Osteoblast (primary cell): Measurements from ENCODE around the gene R3HDML. TPM values are rescaled to one million over a fixed set of nuclear protein-coding genes. Genes with fewer than 3 reads are reported as not detected.

Experiments
- DNase-seq: peaks from one replicate; pipeline ENCODE4 v3.0.0; 2011; ENCODE audit warnings: low spot score, mixed read lengths; ENCODE audit not compliant: insufficient read length; ENCODE audit errors: missing footprints
- H2AFZ ChIP-seq: 2 replicates; pipeline ENCODE4 v1.6.0; 2011; ENCODE audit warnings: mild to moderate bottlenecking, low read length
- H3K27ac ChIP-seq: 2 replicates; pipeline ENCODE4 v1.5.1; 2011; ENCODE audit warnings: mild to moderate bottlenecking, low read depth, low read length, moderate library complexity
- H3K27me3 ChIP-seq: 2 replicates; pipeline ENCODE4 v1.6.0; 2012; ENCODE audit warnings: mild to moderate bottlenecking, control low read depth, inconsistent platforms, low read length, moderate library complexity; ENCODE audit not compliant: insufficient read depth
- H3K36me3 ChIP-seq: 2 replicates; pipeline ENCODE4 v1.5.1; 2011; ENCODE audit warnings: mild to moderate bottlenecking, low read length, control low read depth, moderate library complexity; ENCODE audit not compliant: insufficient read depth
- H3K4me1 ChIP-seq: 2 replicates; pipeline ENCODE4 v1.5.1; 2011; ENCODE audit warnings: mild to moderate bottlenecking, low read length, control low read depth, moderate library complexity; ENCODE audit not compliant: insufficient read depth
- H3K4me2 ChIP-seq: 2 replicates; pipeline ENCODE4 v1.6.0; 2011; ENCODE audit warnings: mild to moderate bottlenecking, low read length; ENCODE audit not compliant: insufficient read depth
- H3K4me3 ChIP-seq: fragments of 200-600 bp; sonication (generic); 3 replicates; pipeline ENCODE4 v1.5.1; 2012; ENCODE audit warnings: mild to moderate bottlenecking, low read length, inconsistent platforms; ENCODE audit not compliant: insufficient read depth
- H3K79me2 ChIP-seq: 2 replicates; pipeline ENCODE4 v1.6.0; 2012; ENCODE audit warnings: mild to moderate bottlenecking, low read length, control low read depth, inconsistent platforms; ENCODE audit not compliant: insufficient read depth
- H3K9me3 ChIP-seq: 2 replicates; pipeline ENCODE4 v1.5.1; 2011; ENCODE audit warnings: low read depth, low read length, control low read depth
- H4K20me1 ChIP-seq: 2 replicates; pipeline ENCODE4 v1.6.0; 2012; ENCODE audit warnings: mild to moderate bottlenecking, low read length, control low read depth; ENCODE audit not compliant: insufficient read depth
- total RNA-seq: library from RNA; depleted of rRNA; stranded (reverse); fragments of >200 nt; gene quantifications from 2 replicates; pipeline ENCODE4 v1.2.3, GENCODE V29; 2012
- TF ChIP-seq, protein P1 (sequence below): IDR thresholded peaks from 2 replicates; pipeline ENCODE4 v1.5.1; 2011; ENCODE audit warnings: mild to moderate bottlenecking, low read depth, low read length, moderate library complexity; ENCODE audit errors: extremely low read depth

The R3HDML gene
- total RNA-seq, 1 donor, result not detected

- H3K4me1 ChIP-seq, result no peaks in the 10 kb centered on the region
- no peak overlapping the region for H2AFZ ChIP-seq
- H4K20me1 ChIP-seq, result no peaks in the 10 kb centered on the region
- H3K4me2 ChIP-seq, result no peak overlapping the region
- no peaks in the 10 kb centered on the region for H3K79me2 ChIP-seq
- no peak overlapping the region for H3K27ac ChIP-seq
- no peak overlapping the region for H3K4me3 ChIP-seq
- TF ChIP-seq, protein P1, sequence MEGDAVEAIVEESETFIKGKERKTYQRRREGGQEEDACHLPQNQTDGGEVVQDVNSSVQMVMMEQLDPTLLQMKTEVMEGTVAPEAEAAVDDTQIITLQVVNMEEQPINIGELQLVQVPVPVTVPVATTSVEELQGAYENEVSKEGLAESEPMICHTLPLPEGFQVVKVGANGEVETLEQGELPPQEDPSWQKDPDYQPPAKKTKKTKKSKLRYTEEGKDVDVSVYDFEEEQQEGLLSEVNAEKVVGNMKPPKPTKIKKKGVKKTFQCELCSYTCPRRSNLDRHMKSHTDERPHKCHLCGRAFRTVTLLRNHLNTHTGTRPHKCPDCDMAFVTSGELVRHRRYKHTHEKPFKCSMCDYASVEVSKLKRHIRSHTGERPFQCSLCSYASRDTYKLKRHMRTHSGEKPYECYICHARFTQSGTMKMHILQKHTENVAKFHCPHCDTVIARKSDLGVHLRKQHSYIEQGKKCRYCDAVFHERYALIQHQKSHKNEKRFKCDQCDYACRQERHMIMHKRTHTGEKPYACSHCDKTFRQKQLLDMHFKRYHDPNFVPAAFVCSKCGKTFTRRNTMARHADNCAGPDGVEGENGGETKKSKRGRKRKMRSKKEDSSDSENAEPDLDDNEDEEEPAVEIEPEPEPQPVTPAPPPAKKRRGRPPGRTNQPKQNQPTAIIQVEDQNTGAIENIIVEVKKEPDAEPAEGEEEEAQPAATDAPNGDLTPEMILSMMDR, result no peak
- H3K36me3 ChIP-seq, result no peaks in the 10 kb centered on the region
- H3K27me3 ChIP-seq, result no peaks in the 10 kb centered on the region
- H3K9me3 ChIP-seq, result no peaks in the 10 kb centered on the region
- DNase-seq, result no peak
These were observed 34.7 kb upstream of the R3HDML start for GRCh38 chr20:44302026-44302669.

- DNase-seq, result no peak
- Histone ChIP-seq H4K20me1 (no peaks in the 10 kb centered on the region), H3K27me3 (no peaks in the 10 kb centered on the region), H3K79me2 (no peaks in the 10 kb centered on the region), H3K4me3 (no peak overlapping the region), H2AFZ (no peak overlapping the region), H3K27ac (no peak overlapping the region), H3K36me3 (no peaks in the 10 kb centered on the region), H3K4me1 (no peaks in the 10 kb centered on the region), H3K4me2 (no peak overlapping the region), H3K9me3 (no peaks in the 10 kb centered on the region)
- TF ChIP-seq, protein P1, result no peak
These were observed 34.1 kb upstream of the R3HDML start for GRCh38 chr20:44302736-44303135.

DNA sequence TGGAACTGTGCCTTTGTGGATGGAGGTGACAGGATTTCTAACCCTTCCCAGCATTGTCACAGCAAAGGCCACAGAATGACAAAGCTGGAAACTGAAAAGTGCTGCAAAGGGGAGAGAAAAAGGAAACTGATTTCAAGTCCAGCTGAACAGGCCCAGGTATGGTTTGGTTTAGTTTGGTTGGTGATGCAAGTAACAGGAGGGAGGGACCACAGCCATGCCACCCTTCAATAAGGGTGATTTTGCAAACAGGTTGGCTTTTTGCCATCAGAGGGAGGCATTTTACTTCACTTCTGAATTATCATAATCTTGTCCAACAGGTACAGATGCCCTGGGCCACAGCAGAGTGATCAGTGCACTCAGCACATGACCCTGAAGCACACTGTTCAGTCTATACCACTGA lies 32.5 kb upstream of the R3HDML start:
- Histone ChIP-seq H2AFZ (no peak overlapping the region), H3K79me2 (peaks cover 3% of the 10 kb centered on the region), H3K36me3 (no peaks in the 10 kb centered on the region), H3K4me2 (no peak overlapping the region), H3K4me1 (no peaks in the 10 kb centered on the region), H3K9me3 (no peaks in the 10 kb centered on the region), H4K20me1 (no peaks in the 10 kb centered on the region), H3K27me3 (no peaks in the 10 kb centered on the region), H3K27ac (no peak overlapping the region), H3K4me3 (no peak overlapping the region)
- DNase-seq, result no peak
- TF ChIP-seq, protein P1, result no peak

DNA sequence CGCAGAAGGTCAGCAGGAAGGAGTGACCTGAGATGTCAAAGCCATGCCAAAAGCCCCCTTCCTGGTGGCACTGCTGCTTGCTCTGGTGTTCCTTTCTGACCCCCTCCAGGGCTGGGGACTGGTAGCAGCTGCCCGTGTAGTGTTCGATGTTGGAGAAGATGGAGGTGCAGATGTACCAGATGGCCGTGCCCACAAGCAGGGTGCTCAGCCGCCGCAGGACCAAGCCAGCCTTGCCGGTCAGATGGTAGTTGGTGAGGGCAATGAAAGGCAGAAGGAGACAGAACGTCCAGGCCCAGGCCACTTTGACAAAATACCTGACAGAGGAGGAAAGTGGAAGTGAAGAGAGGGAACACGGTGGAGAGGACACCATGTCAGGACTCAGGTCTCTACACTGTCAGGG lies 29.9 kb upstream of the R3HDML start:
- Histone ChIP-seq H3K9me3 (no peaks in the 10 kb centered on the region), H4K20me1 (no peaks in the 10 kb centered on the region), H3K4me2 (no peak overlapping the region), H2AFZ (no peak overlapping the region), H3K4me3 (no peak overlapping the region), H3K27me3 (no peaks in the 10 kb centered on the region), H3K79me2 (peaks cover 16% of the 10 kb centered on the region), H3K36me3 (no peaks in the 10 kb centered on the region), H3K4me1 (peaks cover 13% of the 10 kb centered on the region), H3K27ac (no peak overlapping the region)
- TF ChIP-seq, protein P1, result no peak
- DNase-seq, result no peak
